ENCODE measurements around the gene SCARB2.

SCARB2 gene

DNA sequence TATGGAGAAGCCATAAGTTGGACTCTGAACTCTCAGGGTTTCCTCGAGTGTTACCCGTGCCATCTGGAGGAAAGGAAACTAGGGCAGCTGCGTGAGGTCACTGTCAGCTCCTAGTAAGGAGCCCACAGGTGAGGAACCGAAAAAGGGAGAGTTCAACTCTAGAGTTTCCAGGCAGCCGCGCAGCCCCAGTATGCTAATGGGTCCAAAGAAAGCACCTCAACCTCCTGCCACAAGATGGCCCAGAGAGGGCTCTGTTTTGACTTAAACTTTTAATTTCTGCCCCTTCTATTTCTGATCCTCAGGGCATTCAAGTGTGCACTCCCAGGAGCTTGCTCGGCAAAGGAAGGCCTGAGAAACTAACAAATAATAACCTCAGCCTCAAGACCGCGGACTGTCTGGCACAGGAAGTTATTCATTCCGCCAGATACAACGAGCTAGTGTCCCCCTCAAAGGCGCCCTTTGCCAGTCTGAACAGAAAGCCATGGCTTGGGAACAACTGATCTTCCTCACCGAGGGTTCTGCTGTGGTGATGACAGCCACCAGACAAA, 13.9 kb downstream of the SCARB2 start:
- no peak for DNase-seq (ENCODE audit: low read depth in 2 of 2)

GRCh38 chr4:76198411-76199237, 15.0 kb downstream of the SCARB2 start:
- DNase-seq (ENCODE audit: low read depth in 2 of 2): no peak

- DNase-seq (ENCODE audit: low read depth in 2 of 2): no peak
Measured at GRCh38 chr4:76197971-76198410, 15.6 kb downstream of the SCARB2 start.

- DNase-seq (ENCODE audit: low read depth in 2 of 2): no peak
Measured at GRCh38 chr4:76197031-76197743, 16.4 kb downstream of the SCARB2 start.

DNA sequence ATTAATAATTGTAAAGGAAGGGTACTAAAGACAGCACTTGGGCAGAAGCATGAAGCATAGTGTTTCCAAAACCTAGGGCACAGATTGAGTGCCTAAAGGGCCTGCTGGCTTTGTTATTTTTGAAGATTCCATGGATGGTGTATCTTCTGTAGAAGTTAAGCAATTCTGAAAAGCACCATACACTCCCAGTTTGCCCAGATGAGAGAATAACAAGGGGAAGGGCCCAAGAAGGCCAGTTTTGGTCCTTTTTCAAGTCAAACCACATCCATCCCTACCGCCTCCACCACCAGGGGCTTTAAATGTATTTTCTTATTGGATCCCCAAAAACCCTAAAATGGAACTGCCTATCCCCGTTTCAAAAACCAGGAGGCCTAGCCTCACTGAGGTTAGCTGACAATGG, 17.2 kb downstream of the SCARB2 start:
- DNase-seq (ENCODE audit: low read depth in 2 of 2): no peak

GRCh38 chr4:76195326-76195725, 18.3 kb downstream of the SCARB2 start:
- no peak for DNase-seq (ENCODE audit: low read depth in 2 of 2)

- DNase-seq (ENCODE audit: low read depth in 2 of 2): no peak
Measured at GRCh38 chr4:76194325-76194724, 19.3 kb downstream of the SCARB2 start.

DNA sequence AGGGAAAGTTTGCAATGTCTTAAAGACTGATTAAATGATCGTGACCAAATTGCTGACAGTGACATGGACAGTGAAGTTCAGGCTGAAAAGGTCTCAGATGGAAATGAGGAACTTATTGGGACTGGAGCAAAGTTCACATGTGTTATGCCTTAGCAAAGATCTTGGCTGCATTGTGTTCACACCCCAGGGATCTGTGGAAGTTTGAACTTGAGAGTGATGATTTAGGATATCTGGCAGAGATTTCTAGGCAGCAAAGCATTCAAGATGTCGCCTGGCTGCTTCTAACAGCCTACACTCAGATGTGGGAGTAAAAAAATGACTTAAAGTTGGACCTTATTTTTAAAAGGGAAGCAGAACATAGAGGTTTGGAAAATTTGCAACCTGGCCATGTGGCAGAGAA, 21.4 kb downstream of the SCARB2 start:
- no peak for DNase-seq (ENCODE audit: low read depth in 2 of 2)

DNA sequence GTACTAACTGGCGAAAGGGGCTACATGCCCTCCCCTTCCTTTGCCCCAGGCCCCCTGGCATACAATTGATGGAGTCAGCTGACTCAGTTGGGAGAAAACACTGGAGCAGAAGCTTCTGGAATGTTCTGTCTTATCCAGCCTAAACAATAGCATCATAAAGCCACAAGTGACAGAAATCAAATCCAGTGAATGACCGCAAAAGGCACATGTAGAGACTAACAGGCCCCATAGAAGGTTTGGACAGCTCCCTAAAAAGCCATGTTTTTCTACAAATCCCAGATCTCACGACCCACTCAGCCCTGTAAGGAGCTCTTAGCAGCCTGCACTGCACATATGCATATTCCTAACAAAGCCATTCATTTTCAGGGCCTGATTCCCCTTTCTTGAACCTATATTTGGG, 25.1 kb downstream of the SCARB2 start:
- DNase-seq (ENCODE audit: low read depth in 2 of 2): no peak

GRCh38 chr4:76188149-76188548, 25.5 kb downstream of the SCARB2 start:
- DNase-seq (ENCODE audit: low read depth in 2 of 2): no peak

- no peak for DNase-seq (ENCODE audit: low read depth in 2 of 2)
Measured at GRCh38 chr4:76187152-76187551, 26.5 kb downstream of the SCARB2 start.

DNA sequence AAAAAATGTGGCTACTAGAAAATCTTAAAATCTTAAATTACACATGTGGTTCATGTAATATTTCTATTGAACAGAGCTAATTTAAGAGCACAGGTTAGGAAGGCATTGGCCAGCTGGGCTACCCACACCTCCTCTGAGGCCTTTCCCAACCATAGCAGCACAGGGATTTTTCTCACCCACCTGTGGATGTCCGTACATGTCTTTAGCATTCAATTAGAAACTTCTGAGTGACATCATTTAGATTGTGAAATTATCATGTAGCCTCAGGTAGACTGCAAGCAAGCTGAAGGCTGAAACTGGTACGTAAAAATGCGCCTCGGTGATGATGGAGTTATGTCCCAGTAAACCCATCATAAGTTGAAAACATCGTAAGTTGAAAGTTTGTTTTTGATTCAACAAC, 31.2 kb downstream of the SCARB2 start:
- DNase-seq (ENCODE audit: low read depth in 2 of 2): no peak

- peak; percentile 43 to 52 for DNase-seq (ENCODE audit: low read depth in 2 of 2)
Measured at GRCh38 chr4:76179398-76180318, 34.0 kb downstream of the SCARB2 start.

- DNase-seq (ENCODE audit: low read depth in 2 of 2): no peak
Measured at GRCh38 chr4:76178296-76178695, 35.3 kb downstream of the SCARB2 start.

- no peak for DNase-seq (ENCODE audit: low read depth in 2 of 2)
Measured at GRCh38 chr4:76177709-76178108, 35.9 kb downstream of the SCARB2 start.

DNA sequence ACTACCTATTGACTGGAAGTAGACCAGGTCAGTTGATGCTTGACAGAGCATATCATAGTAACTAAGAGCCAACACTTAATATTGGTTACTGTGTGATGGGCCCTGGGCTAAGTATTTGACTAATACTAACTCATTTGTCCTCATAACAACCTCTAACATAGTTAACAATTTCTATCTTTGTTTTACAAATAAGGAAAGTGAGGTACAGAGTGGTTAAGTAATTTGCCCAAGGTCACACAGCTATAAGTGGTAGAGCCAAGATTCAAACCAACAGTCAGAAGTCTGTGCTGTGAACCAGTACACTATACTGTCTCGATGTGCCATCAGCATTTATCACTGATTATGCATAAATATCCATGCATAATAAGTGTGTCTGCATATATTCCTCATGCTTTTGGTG, 38.3 kb downstream of the SCARB2 start:
- no peak for DNase-seq (ENCODE audit: low read depth in 2 of 2)

GRCh38 chr4:76174216-76174615, 39.4 kb downstream of the SCARB2 start:
- DNase-seq (ENCODE audit: low read depth in 2 of 2): no peak

GRCh38 chr4:76168688-76169087, 44.9 kb downstream of the SCARB2 start:
- DNase-seq (ENCODE audit: low read depth in 2 of 2): no peak

- DNase-seq (ENCODE audit: low read depth in 2 of 2): no peak
Measured at GRCh38 chr4:76166480-76166879, 47.1 kb downstream of the SCARB2 start.

- DNase-seq (ENCODE audit: low read depth in 2 of 2): no peak
Measured at GRCh38 chr4:76160355-76160754, 53.3 kb downstream of the SCARB2 start.

- DNase-seq (ENCODE audit: low read depth in 2 of 2): no peak
Measured at GRCh38 chr4:76156635-76157034, 57.0 kb downstream of the SCARB2 start.

DNA sequence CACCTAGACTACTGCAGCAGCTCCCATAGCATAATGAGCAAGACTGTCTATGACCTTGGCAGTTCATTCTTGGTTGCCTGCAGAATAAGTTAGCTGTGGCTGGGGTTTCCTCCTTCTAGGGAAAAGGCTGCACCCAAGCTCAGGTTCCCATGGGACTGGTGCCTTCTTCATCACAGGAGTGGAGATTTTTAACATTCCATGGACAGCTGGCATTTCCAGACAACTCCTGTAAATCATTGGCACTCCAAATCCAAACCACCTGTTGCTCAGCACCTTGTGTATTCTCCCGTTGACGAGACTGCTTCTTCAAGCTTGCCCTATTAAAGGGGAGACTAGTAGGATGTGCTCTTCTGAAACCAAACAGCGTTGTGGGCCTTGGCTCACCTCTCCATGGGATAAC, 57.6 kb downstream of the SCARB2 start:
- no peak for DNase-seq (ENCODE audit: low read depth in 2 of 2)
